Measurements from ENCODE around the gene FAM163A.
A peak's percentile ranks its signal among the peaks of the same experiment; 100 is the strongest.

Gene FAM163A

DNA sequence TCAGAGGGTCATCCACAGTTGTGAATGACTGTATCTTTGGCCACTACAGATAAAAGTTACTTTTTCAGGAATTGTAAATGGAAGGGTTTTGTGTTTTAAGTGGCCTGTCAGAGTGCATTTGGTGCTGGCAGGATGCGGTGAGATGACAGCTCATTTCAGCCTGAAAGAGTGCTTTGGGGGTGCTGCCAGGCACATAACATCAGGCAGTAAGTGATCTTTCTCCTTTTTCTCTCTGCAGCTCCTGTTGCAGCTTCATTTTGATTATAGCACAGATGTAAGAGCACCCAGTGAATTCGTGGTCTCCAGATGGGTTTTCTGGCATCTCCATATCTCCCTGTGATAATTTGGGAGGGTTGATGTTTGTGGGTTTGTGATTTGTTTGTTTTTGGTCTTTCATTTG, 14.8 kb upstream of the FAM163A start:
- Histone ChIP-seq H3K4me2 (ENCODE audit: low read length) (no peak overlapping the region), H3K4me3 (ENCODE audit: low read depth, low read length) (no peak overlapping the region), H3K79me2 (no peaks in the 10 kb centered on the region), H3K9ac (no peak overlapping the region), H3K9me3 (ENCODE audit: control insufficient read depth, low read length) (no peaks in the 10 kb centered on the region), H3K27ac (no peak overlapping the region), H3K36me3 (ENCODE audit: control insufficient read depth, insufficient read depth, low read length) (no peaks in the 10 kb centered on the region), H2AFZ (no peak overlapping the region), H3K27me3 (ENCODE audit: control insufficient read depth, insufficient read depth, low read length) (no peaks in the 10 kb centered on the region), H3K4me1 (no peaks in the 10 kb centered on the region)
- TF ChIP-seq, protein P1, sequence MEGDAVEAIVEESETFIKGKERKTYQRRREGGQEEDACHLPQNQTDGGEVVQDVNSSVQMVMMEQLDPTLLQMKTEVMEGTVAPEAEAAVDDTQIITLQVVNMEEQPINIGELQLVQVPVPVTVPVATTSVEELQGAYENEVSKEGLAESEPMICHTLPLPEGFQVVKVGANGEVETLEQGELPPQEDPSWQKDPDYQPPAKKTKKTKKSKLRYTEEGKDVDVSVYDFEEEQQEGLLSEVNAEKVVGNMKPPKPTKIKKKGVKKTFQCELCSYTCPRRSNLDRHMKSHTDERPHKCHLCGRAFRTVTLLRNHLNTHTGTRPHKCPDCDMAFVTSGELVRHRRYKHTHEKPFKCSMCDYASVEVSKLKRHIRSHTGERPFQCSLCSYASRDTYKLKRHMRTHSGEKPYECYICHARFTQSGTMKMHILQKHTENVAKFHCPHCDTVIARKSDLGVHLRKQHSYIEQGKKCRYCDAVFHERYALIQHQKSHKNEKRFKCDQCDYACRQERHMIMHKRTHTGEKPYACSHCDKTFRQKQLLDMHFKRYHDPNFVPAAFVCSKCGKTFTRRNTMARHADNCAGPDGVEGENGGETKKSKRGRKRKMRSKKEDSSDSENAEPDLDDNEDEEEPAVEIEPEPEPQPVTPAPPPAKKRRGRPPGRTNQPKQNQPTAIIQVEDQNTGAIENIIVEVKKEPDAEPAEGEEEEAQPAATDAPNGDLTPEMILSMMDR (IDR thresholded peaks at IDR 0.05) = no peak

DNA sequence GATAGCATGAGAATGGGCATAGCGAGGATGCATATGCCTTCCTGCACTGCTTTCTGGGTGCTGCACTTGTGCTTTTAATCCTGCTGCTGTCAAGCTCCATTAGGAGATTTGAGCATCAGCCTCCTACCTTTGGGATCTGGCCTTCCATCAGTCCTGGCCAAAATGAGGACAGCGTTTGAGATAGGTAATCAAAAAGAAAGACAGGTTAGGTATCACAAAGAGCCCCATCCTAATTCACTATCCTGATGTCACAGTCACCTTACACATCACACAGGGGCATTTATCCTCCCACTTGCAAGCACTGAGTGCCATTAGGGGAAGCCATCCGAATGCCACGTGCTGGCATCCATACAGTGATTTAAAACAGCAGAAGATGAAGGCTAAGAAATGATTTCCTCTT, 13.2 kb upstream of the FAM163A start:
- Histone ChIP-seq H3K27me3 (ENCODE audit: control insufficient read depth, insufficient read depth, low read length) (no peaks in the 10 kb centered on the region), H3K9ac (no peak overlapping the region), H2AFZ (no peak overlapping the region), H3K4me3 (ENCODE audit: low read depth, low read length) (no peak overlapping the region), H3K4me1 (no peaks in the 10 kb centered on the region), H3K27ac (no peak overlapping the region), H3K79me2 (no peaks in the 10 kb centered on the region), H3K36me3 (ENCODE audit: control insufficient read depth, insufficient read depth, low read length) (no peaks in the 10 kb centered on the region), H3K4me2 (ENCODE audit: low read length) (no peak overlapping the region), H3K9me3 (ENCODE audit: control insufficient read depth, low read length) (no peaks in the 10 kb centered on the region)
- TF ChIP-seq, protein P1 (IDR thresholded peaks at IDR 0.05) = no peak

DNA sequence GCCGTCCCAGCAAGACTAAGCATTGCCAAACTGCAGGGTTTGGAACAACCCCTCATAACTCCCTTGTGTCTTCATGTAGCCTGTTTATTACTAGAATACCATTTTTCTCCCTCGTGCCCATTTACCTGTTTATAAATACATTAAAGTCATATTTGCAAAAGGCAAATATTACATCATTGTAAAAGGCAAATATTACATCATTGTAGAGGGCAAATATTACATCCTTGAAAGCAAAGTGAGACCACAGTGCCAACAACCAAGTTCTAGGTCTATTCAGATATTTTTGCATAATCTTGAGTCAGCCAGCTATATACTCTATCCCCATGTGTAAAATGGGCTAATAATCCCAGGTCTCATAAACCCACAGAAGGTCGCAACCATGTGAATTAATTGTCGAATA, 11.4 kb upstream of the FAM163A start:
- H3K27me3 ChIP-seq (ENCODE audit: control insufficient read depth, insufficient read depth, low read length) = no peaks in the 10 kb centered on the region
- H3K4me3 ChIP-seq (ENCODE audit: low read depth, low read length) = no peak overlapping the region
- H2AFZ ChIP-seq = no peak overlapping the region
- no peak overlapping the region for H3K9ac ChIP-seq
- no peak overlapping the region for H3K4me2 ChIP-seq (ENCODE audit: low read length)
- H3K9me3 ChIP-seq (ENCODE audit: control insufficient read depth, low read length) = no peaks in the 10 kb centered on the region
- no peak overlapping the region for H3K27ac ChIP-seq
- TF ChIP-seq, protein P1 (IDR thresholded peaks at IDR 0.05) = no peak
- H3K79me2 ChIP-seq = no peaks in the 10 kb centered on the region
- no peaks in the 10 kb centered on the region for H3K4me1 ChIP-seq
- no peaks in the 10 kb centered on the region for H3K36me3 ChIP-seq (ENCODE audit: control insufficient read depth, insufficient read depth, low read length)

DNA sequence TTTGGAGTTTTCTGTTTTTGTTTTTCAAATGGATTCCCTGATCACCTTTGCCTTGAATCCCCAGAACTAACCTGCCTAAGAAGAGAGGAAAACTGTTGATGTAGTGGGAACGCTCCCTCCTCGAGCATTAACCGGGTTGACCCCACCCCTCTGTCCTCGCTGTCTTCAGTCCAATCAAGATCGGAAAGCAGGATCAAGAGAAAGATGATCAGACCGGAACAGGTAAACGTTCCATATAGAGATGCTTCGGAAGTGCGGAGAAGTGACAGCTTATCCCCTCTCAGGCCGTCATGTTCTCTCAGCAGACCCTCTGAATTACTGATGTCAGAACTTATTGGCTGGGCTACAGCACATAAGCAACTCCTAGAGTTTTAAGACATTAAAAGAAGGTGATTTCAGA, 800 bp upstream of the FAM163A start:
- no peaks in the 10 kb centered on the region for H3K79me2 ChIP-seq
- H3K4me1 ChIP-seq = no peaks in the 10 kb centered on the region
- no peaks in the 10 kb centered on the region for H3K27me3 ChIP-seq (ENCODE audit: control insufficient read depth, insufficient read depth, low read length)
- no peak overlapping the region for H3K27ac ChIP-seq
- H3K9ac ChIP-seq = no peak overlapping the region
- H3K4me2 ChIP-seq (ENCODE audit: low read length) = peak overlapping the region; percentile 20
- TF ChIP-seq, protein P1 (IDR thresholded peaks at IDR 0.05) = no peak
- H2AFZ ChIP-seq = peak overlapping the region; percentile 59
- H3K4me3 ChIP-seq (ENCODE audit: low read depth, low read length) = no peak overlapping the region
- no peaks in the 10 kb centered on the region for H3K36me3 ChIP-seq (ENCODE audit: control insufficient read depth, insufficient read depth, low read length)
- H3K9me3 ChIP-seq (ENCODE audit: control insufficient read depth, low read length) = no peaks in the 10 kb centered on the region

DNA sequence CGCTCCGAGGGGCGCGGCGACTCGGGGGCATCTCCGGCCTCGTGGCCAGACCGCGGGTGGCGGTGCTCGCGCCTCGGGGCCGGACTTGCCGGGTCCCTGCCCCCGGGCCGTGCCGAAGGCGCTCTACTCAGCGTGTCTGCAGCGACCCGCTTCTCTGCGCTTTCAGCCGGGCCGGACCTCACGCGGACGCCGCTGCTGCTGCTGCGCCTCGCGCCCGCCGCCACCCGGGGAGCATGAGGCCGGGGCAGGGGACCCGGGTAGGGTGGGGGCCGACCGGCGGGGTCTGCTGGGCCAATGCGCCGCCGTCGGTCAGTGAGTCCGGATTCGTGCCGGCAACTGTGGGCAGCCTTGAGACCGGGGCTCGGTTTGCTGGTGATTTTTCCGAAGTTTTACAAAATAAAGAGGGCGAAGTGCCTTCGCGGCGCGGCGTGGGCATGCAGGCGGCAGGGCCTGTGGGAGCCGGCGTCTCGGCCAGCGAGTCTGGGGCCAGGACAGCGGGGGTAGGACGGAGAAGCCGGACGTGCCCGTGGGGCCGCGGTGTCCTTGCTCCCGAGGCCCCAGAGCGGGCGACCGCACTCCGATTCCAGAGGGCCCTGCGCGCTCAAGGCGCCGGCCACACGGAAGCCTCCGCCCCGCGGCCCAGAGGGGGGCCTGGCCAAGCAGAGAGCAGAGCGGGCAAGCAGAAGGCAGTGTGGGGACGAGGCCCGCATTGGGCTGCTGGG, 749 bp downstream of the FAM163A start:
- Histone ChIP-seq H3K9ac (no peak overlapping the region), H3K4me1 (no peaks in the 10 kb centered on the region), H3K4me3 (ENCODE audit: low read depth, low read length) (no peak overlapping the region), H3K27me3 (ENCODE audit: control insufficient read depth, insufficient read depth, low read length) (no peaks in the 10 kb centered on the region), H3K79me2 (no peaks in the 10 kb centered on the region), H3K9me3 (ENCODE audit: control insufficient read depth, low read length) (no peaks in the 10 kb centered on the region), H3K27ac (no peak overlapping the region), H2AFZ (peak overlapping the region; percentile 59), H3K36me3 (ENCODE audit: control insufficient read depth, insufficient read depth, low read length) (no peaks in the 10 kb centered on the region), H3K4me2 (ENCODE audit: low read length) (peak overlapping the region; percentile 20)
- TF ChIP-seq, protein P1 (IDR thresholded peaks at IDR 0.05) = no peak
